ENCODE data around the gene ARHGEF33.

GRCh38 chr2:38975042-38975441 lies 85.4 kb downstream of the ARHGEF33 start:
- TF ChIP-seq CTCF (IDR thresholded peaks at IDR 0.05) (no peak), POLR2AphosphoS5 (IDR thresholded peaks at IDR 0.05; ENCODE audit: low read depth, low read length) (no peak), REST (IDR thresholded peaks at IDR 0.05; ENCODE audit: insufficient read depth in 1 of 2, low read depth in 2 of 2, low read length in 1 of 2) (no peak), SIN3A (IDR thresholded peaks at IDR 0.05; ENCODE audit: borderline replicate concordance, insufficient read depth, low read depth, low read length) (no peak)
